HG03280 (cell line): ENCODE results near the gene GRK3.

Source experiments
- ATAC-seq: cut with Tn5 transposase; IDR thresholded peaks from one replicate; pipeline ENCODE4 v1.9.1; 2021; ENCODE audit warnings: mild to moderate bottlenecking, moderate library complexity; ENCODE audit not compliant: unreplicated experiment

The GRK3 gene

DNA sequence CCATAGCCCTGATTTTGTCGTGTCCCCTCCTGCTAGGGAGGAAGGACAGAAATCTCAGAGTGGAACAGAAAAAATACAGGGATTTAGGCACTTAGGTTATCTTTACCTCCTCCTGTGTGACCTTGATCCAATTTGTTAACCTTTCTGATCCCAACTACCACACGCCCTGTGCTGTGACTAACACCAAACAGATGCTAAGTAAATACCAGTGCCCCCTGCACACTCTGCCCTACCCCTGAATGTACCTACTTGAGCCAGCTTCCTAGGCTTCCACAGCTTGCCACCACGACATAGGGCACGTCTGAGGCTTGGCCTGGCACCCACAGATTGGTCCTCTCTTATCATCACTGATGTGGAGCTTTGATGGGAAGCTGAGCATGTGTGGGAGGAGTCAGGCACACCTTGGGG, 186.7 kb downstream of the GRK3 start:
- ATAC-seq: no peak

- ATAC-seq: no peak
Observed at GRCh38 chr22:25752615-25753214, 188.2 kb downstream of the GRK3 start.

GRCh38 chr22:25753252-25753651, 188.8 kb downstream of the GRK3 start:
- no peak for ATAC-seq

DNA sequence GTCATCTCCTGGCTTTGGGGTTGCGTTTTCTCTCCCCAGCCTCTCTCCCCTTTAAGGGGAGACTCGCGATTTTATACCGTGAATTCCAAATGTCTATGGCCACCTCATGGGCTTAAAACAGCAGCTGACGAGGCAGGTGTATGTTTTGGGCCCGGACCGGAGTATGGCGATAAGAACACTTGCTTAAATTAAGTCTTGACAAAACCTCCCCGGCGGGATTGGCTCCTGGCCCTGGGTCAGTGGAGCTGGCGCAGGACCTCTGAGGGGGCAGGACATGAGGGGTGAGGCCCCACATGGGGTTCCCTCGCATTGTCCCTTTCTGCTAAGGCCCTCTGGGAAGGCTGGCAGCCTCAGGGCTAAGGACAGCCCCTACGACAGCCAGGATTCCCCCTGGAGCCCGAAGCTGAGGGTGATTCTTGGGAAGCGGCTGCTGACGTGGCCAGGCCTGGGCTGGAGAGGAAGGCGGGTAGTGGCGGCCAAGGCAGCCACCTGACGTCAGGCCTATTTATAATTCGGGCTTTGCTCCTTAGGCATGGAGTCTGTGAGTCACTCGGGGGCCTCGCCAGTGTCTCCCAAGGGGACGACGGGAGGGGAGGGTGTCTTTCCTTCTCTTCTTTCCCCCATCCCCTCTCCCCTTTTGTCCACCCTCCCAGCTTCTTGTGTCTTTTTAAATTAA, 190.2 kb downstream of the GRK3 start:
- no peak for ATAC-seq

GRCh38 chr22:25757686-25758085, 193.2 kb downstream of the GRK3 start:
- ATAC-seq: no peak

GRCh38 chr22:25758316-25758715, 193.8 kb downstream of the GRK3 start:
- no peak for ATAC-seq

- no peak for ATAC-seq
Observed at GRCh38 chr22:25759825-25760231, 195.4 kb downstream of the GRK3 start.

GRCh38 chr22:25760294-25760693, 195.8 kb downstream of the GRK3 start:
- ATAC-seq: no peak

- no peak for ATAC-seq
Observed at GRCh38 chr22:25760848-25761595, 196.5 kb downstream of the GRK3 start.

DNA sequence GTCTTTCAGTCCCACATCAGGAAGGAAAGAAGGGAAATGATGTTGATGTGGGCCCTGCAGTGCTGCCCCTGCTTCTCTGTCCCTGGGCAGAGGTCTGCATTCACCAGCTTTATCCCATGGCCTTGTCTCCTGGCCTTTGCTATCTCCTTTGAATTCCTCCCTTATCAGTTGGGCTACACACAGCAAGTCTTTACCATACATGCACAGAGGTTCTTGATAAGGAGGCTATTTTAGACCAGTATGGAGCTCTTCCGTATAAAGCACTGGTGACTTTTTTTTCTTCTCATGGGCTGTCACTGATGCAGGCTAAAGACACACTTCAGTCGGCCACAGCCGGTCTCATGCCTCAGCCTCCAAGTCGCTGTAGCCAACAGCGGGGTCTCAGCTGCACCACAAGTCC, 197.7 kb downstream of the GRK3 start:
- ATAC-seq: no peak

GRCh38 chr22:25763239-25763777, 198.8 kb downstream of the GRK3 start:
- ATAC-seq: no peak

DNA sequence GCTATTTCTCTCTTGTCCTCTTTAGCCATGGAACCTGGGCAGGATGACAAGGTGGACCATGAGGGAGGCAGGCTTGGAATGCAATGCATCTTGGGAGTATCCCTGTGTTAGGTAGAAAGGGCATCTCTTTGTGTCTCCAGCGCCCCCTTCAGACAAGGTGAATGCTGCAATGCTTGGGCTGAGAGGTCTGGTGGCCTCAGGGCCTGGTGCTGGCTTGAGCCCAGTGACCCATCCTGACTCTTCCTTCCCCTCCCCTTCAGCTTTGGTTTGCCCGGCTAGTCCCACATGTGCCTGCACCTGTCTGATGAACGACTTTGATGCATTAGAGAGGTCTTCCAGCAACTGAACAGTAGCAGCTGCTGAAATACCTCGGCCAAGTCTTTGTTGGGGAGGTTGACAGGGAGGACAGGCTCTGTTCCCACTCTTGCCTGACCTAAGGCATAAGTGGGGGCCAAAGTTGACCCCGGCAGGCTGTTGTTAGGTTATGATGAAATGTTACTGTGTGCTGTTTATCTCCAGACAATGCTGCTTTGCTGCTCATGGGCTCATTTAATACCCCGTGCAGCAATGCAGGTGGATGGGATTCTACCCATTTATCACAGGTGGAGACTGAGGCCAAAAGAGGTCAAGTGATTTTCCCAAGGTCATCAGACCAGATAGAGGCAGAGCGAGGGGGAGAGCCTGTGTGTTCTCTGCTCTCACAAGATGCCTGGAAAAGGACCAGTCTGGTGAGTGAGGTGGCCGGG, 200.0 kb downstream of the GRK3 start:
- no peak for ATAC-seq

DNA sequence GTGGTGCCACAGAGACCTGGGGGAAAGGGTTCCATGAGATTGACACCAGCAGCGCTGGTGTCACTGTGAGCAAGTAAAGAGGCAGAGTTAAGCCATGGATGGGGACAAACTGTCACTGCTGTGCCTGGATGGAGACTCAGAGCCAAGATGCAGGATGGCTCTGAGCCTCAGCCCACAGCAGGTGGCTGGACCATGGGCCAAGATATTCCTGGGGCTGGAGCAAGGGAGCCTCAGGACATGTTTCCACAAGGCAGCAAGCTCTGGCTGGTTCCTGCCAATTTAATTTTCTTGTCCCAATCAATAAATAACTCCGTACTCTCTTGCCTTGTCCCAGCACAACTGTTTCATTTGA, 200.5 kb downstream of the GRK3 start:
- no peak for ATAC-seq

DNA sequence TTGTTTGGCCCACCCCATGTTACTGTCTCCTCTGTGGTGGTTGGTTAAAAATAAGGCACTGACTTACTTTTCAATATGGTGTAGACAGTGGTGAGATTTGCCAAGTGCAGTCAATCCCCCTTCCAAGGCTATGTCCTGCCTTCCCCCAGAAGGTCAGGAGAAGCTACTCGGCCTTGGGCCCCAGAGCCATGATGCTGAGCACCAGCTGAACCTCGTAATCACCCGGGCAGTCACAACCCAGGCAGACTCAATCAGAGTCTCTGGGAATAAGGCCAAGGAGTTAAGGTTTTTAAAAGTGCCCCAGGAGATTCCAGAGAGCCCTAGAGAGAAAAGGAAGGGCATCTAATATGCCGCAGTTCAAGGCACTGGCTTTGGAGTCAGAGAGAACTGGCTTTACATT, 201.3 kb downstream of the GRK3 start:
- ATAC-seq: no peak

GRCh38 chr22:25766418-25766817, 201.9 kb downstream of the GRK3 start:
- ATAC-seq: no peak

- ATAC-seq: no peak
Observed at GRCh38 chr22:25770333-25770732, 205.9 kb downstream of the GRK3 start.

GRCh38 chr22:25772288-25772687, 207.8 kb downstream of the GRK3 start:
- no peak for ATAC-seq

DNA sequence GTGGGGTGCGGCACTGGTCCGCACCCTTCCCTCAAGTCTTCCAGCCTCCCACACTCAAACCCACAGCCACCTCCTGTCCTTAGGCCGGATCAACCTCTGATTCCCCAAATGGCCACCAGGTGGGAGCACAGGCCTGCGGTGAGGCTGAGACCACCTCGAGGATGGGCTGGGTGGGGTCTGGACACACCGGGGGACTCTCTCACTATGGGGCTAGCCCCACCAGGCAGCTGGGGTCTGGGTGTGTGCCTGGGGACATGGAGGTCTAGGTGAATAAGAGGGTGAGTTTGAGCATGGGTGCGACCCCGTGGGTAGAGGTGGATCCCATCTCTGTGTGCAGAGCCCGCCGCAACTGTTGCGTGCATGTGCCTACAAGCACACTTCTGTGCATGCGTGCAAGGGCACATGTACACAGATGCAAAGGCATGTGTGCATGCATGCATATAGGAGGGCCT, 210.1 kb downstream of the GRK3 start:
- ATAC-seq: no peak

DNA sequence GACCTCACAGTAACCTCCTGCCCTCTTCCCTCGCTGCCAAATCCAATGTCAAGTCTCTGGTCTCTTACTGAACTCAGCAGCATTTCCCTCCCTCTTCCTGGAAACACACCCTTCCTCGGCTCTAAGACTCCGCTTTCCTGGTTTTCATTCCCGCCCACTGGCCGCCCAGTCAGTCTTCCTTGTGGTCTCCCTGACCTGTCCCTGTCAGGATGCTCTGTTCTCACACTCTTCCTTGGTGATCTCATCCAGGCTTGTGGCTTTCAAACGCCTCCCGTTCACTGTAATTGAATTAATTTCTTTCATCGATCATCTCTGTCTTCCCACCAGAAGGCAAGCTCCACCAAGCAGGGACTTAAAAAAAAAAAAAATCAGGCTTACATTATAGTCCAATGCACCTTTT, 211.1 kb downstream of the GRK3 start:
- ATAC-seq: no peak

GRCh38 chr22:25777411-25777810, 212.9 kb downstream of the GRK3 start:
- ATAC-seq: no peak

- no peak for ATAC-seq
Observed at GRCh38 chr22:25777870-25778269, 213.4 kb downstream of the GRK3 start.
